Tibial artery (tissue), 4 donors: ENCODE results near the gene SENP6.
"Not testable (repeated sequence)": the region's sequence is repeated elsewhere in the genome, so short reads cannot be mapped to it uniquely, and the experiment has no call there.

Experiments used
- DNase-seq, 2 donors: peaks; one replicate each; pipeline ENCODE4 v3.0.0-alpha.2; 2019
- H3K27ac ChIP-seq, 2 donors: fragments of 200-600 bp; sonication (generic) in 1 of 2; 1 replicate in 1 of 2; 2 replicates in 1 of 2; pipeline ENCODE4 v1.5.1; 2018 to 2019; ENCODE audit warnings: mild to moderate bottlenecking in 1 of 2
- H3K27me3 ChIP-seq, 2 donors: fragments of 200-600 bp; sonication (generic) in 1 of 2; one replicate each; pipeline versions ENCODE4 v1.5.1 to v1.6.0; 2016 to 2019
- H3K36me3 ChIP-seq, 3 donors: fragments of 200-600 bp; sonication (generic) in 2 of 3; one replicate each; pipeline ENCODE4 v1.5.1; 2016 to 2019; ENCODE audit warnings: mild to moderate bottlenecking in 2 of 3
- H3K4me1 ChIP-seq, 4 donors: fragments of 200-600 bp; sonication (generic) in 2 of 4; 1 replicate in 3 of 4; 2 replicates in 1 of 4; pipeline ENCODE4 v1.5.1; 2016 to 2019
- H3K4me3 ChIP-seq, 2 donors: fragments of 200-600 bp; sonication (generic) in 1 of 2; 1 replicate in 1 of 2; 2 replicates in 1 of 2; pipeline ENCODE4 v1.5.1; 2018 to 2019; ENCODE audit warnings: mild to moderate bottlenecking in 2 of 2
- H3K9me3 ChIP-seq, 3 donors: fragments of 200-600 bp; sonication (generic) in 1 of 3; one replicate each; pipeline ENCODE4 v1.5.1; 2016 to 2019
- intact Hi-C: fragments of 100-400 bp; cut with DNase I; formaldehyde crosslinking; loops from one replicate; pipeline ENCODE4 v1.15.0; 2023; ENCODE audit warnings: low total_unique reads
- TF ChIP-seq, protein P1 (sequence below), 2 experiments: fragments of 200-600 bp in 1 of 2; fragments of 450-650 bp in 1 of 2; IDR thresholded peaks; one replicate each; pipeline ENCODE4 v1.5.1; 2017 to 2019; ENCODE audit warnings: antibody characterized with exemption in 2 of 2, mild to moderate bottlenecking in 1 of 2, moderate library complexity in 1 of 2

The SENP6 gene

DNA sequence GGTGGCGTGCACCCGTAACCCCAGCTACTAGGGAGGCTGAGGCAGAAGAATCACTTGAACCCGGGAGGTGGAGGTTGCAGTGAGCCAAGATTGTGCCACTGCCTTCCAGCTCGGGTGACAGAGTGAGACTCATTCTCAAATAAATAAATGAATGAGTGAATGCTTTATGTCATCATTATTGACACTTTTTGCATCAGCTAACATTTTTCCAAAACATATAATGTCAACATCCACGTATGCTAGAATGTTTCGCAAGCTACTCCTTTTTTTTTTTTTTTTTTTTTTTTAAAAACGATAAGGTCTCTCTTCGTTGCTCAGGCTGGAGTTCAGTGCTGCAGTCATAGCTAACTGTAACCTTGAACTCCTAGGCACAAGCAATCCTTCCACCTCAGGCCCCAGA lies 72.2 kb downstream of the SENP6 start:
- intact Hi-C loops, result no loop called here
- no peaks in the 10 kb centered on the region for H3K4me1 ChIP-seq
- no peak overlapping the region for H3K4me3 ChIP-seq
- TF ChIP-seq, protein P1, sequence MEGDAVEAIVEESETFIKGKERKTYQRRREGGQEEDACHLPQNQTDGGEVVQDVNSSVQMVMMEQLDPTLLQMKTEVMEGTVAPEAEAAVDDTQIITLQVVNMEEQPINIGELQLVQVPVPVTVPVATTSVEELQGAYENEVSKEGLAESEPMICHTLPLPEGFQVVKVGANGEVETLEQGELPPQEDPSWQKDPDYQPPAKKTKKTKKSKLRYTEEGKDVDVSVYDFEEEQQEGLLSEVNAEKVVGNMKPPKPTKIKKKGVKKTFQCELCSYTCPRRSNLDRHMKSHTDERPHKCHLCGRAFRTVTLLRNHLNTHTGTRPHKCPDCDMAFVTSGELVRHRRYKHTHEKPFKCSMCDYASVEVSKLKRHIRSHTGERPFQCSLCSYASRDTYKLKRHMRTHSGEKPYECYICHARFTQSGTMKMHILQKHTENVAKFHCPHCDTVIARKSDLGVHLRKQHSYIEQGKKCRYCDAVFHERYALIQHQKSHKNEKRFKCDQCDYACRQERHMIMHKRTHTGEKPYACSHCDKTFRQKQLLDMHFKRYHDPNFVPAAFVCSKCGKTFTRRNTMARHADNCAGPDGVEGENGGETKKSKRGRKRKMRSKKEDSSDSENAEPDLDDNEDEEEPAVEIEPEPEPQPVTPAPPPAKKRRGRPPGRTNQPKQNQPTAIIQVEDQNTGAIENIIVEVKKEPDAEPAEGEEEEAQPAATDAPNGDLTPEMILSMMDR (IDR thresholded peaks at IDR 0.05), result no peak
- no peak overlapping the region for H3K27ac ChIP-seq
- H3K36me3 ChIP-seq, result peaks cover 38 to 51% (median 50%) of the 10 kb centered on the region in 3 donors
- no peaks in the 10 kb centered on the region for H3K9me3 ChIP-seq
- H3K27me3 ChIP-seq, result no peaks in the 10 kb centered on the region
- DNase-seq, result no peak

DNA sequence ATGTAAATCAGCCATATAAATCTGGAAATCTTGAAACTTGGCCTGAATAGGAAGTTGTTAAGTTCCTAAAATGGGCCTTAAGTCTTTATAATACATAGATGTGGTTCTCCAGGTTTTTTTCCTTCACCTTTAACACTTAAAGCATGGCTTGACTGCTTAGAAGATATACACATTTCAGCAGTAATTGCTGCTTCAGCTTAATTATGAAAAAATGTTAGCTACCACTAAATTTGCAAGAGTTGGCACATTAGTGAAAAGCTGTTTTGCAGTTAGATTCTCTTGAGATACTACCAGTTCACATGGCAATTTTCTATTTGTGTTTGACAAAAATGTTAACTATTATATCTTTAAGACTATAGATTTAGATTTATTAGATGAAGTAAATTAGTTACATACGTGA lies 74.7 kb downstream of the SENP6 start:
- peaks cover 61 to 72% (median 63%) of the 10 kb centered on the region in 3 donors for H3K36me3 ChIP-seq

DNA sequence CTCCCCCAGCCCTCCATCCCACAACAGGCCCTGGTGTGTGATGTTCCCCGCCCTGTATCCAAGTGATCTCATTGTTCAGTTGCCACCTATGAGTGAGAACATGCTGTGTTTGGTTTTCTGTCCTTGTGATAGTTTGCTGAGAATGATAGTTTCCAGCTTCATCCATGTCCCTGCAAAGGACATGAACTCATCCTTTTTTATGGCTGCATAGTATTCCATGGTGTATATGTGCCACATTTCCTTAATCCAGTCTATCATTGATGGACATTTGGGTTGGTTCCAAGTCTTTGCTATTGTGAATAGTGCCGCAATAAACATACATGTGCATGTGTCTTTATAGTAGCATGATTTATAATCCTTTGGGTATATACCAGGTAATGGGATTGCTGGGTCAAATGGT lies 80.9 kb downstream of the SENP6 start:
- intact Hi-C loops, H3K9me3 ChIP-seq, H3K27me3 ChIP-seq, H3K4me1 ChIP-seq, DNase-seq, H3K27ac ChIP-seq, H3K4me3 ChIP-seq: not testable (repeated sequence)
- peaks cover 57 to 66% (median 62%) of the 10 kb centered on the region in 3 donors for H3K36me3 ChIP-seq

More for the DNA sequence above, 74.7 kb downstream of the SENP6 start:
- Histone ChIP-seq H3K4me3 (no peak overlapping the region), H3K4me1 (no peaks in the 10 kb centered on the region), H3K27ac (no peak overlapping the region), H3K27me3 (no peaks in the 10 kb centered on the region), H3K9me3 (no peaks in the 10 kb centered on the region)
- no peak for DNase-seq
- intact Hi-C loops, result no loop called here
- TF ChIP-seq, protein P1 (IDR thresholded peaks at IDR 0.05), result no peak

GRCh38 chr6:75683005-75683404 lies 81.3 kb downstream of the SENP6 start:
- DNase-seq, H3K27me3 ChIP-seq, intact Hi-C loops, H3K4me1 ChIP-seq, H3K9me3 ChIP-seq, H3K4me3 ChIP-seq, H3K27ac ChIP-seq: not testable (repeated sequence)
- H3K36me3 ChIP-seq, result peaks cover 58 to 66% (median 62%) of the 10 kb centered on the region in 3 donors

DNA sequence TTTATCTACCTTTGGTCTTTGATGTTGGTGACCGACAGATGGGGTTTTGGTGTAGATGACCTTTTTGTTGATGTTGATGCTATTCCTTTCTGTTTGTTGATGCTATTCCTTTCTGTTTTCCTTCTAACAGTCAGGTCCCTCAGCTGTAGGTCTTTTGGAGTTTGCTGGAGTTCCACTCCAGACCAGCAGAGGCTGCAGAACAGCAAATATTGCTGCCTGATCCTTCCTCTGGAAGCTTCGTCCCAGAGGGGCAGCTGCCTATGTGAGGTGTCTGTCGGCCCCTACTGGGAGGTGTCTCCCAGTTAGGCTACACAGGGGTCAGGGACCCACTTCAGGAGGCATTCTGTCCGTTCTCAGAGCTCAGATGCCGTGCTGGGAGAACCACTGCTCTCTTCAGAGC lies 85.9 kb downstream of the SENP6 start:
- H3K9me3 ChIP-seq, H3K4me3 ChIP-seq, H3K27ac ChIP-seq, H3K4me1 ChIP-seq, H3K27me3 ChIP-seq, intact Hi-C loops, DNase-seq: not testable (repeated sequence)
- peaks cover 38 to 43% (median 42%) of the 10 kb centered on the region in 3 donors for H3K36me3 ChIP-seq

DNA sequence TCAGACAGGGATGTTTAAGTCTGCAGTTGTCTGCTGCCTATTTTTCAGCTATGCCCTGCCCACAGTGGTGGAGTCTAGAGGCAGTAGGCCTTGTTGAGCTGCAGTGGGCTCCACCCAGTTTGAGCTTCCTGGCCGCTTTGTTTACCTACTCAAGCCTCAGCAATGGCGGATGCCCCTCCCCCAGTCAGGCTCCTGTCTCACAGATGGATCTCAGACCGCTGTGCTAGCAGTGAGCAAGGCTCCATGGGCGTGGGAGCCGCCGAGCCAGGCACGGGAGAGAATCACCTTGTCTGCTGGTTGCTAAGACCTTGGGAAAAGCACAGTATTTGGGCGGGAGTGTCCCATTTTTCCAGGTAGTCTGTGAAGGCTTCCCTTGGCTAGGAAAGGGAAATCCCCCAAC lies 86.3 kb downstream of the SENP6 start:
- DNase-seq, H3K27me3 ChIP-seq, H3K9me3 ChIP-seq, H3K27ac ChIP-seq, H3K4me1 ChIP-seq, intact Hi-C loops, H3K4me3 ChIP-seq: not testable (repeated sequence)
- H3K36me3 ChIP-seq, result peaks cover 38 to 45% (median 42%) of the 10 kb centered on the region in 3 donors

- H3K27me3 ChIP-seq, result no peaks in the 10 kb centered on the region
- peaks cover 39 to 46% (median 43%) of the 10 kb centered on the region in 3 donors for H3K36me3 ChIP-seq
- no peaks in the 10 kb centered on the region for H3K9me3 ChIP-seq
- DNase-seq, result no peak
- H3K4me3 ChIP-seq, result no peak overlapping the region
- H3K4me1 ChIP-seq, result no peaks in the 10 kb centered on the region
- TF ChIP-seq, protein P1 (IDR thresholded peaks at IDR 0.05), result no peak
- intact Hi-C loops, result no loop called here
- no peak overlapping the region for H3K27ac ChIP-seq
Measured at GRCh38 chr6:75689576-75689975, 87.9 kb downstream of the SENP6 start.

DNA sequence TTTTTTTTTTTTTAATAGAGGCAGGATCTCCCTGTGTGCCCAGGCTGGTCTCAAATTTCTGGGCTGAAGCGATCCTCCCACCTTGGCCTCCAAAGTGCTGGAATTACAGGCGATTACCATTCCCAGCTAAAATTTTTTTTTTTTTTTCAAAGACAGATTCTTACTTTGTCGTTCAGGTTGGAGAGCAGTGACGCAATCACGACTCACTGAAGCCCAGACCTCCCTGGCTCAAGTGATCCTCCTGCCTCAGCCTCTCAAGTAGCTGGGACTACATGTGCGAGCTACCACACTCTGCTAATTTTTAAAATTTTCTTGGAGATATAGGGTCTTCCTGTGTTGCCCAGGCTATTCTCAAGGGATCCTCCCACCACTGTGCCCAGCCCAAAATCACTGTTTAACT lies 89.3 kb downstream of the SENP6 start:
- no peaks in the 10 kb centered on the region for H3K4me1 ChIP-seq
- H3K36me3 ChIP-seq, result peaks cover 45 to 55% (median 52%) of the 10 kb centered on the region in 3 donors
- no peaks in the 10 kb centered on the region for H3K27me3 ChIP-seq
- no peaks in the 10 kb centered on the region for H3K9me3 ChIP-seq
- no peak overlapping the region for H3K27ac ChIP-seq
- DNase-seq, result no peak
- intact Hi-C loops, result no loop called here
- TF ChIP-seq, protein P1 (IDR thresholded peaks at IDR 0.05), result no peak
- H3K4me3 ChIP-seq, result no peak overlapping the region
